WERI-Rb-1 (cell line): ENCODE data around the gene HM13.
"Not testable (repeated sequence)": the region's sequence is repeated elsewhere in the genome, so short reads cannot be mapped to it uniquely, and the experiment has no call there.

ENCODE experiments used
- DNase-seq: peaks from one replicate; pipeline ENCODE4 v3.0.0-alpha.2; 2020
- H3K27ac ChIP-seq: fragments of 250-450 bp; sonication (Bioruptor Pico); 2 replicates; pipeline ENCODE4 v1.5.1; 2020; ENCODE audit warnings: mild to moderate bottlenecking, moderate library complexity
- H3K27me3 ChIP-seq: fragments of 250-450 bp; sonication (Bioruptor Pico); 2 replicates; pipeline ENCODE4 v1.5.1; 2021; ENCODE audit warnings: mild to moderate bottlenecking, low read depth, moderate library complexity; ENCODE audit not compliant: insufficient read depth, severe bottlenecking
- H3K36me3 ChIP-seq: fragments of 250-450 bp; sonication (Bioruptor Pico); 2 replicates; pipeline ENCODE4 v1.5.1; 2020; ENCODE audit warnings: mild to moderate bottlenecking, moderate library complexity
- H3K4me3 ChIP-seq: 2 replicates; pipeline ENCODE4 v1.5.1; 2011; ENCODE audit warnings: low read depth, mild to moderate bottlenecking, control low read depth, low read length
- H3K9me3 ChIP-seq: fragments of 250-450 bp; sonication (Bioruptor Pico); 2 replicates; pipeline ENCODE4 v1.5.1; 2021; ENCODE audit warnings: mild to moderate bottlenecking, moderate library complexity; ENCODE audit not compliant: severe bottlenecking
- TF ChIP-seq, protein P1 (sequence below): IDR thresholded peaks from 2 replicates; pipeline ENCODE4 v1.5.1; 2011; ENCODE audit warnings: low read depth, mild to moderate bottlenecking, control low read depth, inconsistent platforms, low read length

The HM13 gene

DNA sequence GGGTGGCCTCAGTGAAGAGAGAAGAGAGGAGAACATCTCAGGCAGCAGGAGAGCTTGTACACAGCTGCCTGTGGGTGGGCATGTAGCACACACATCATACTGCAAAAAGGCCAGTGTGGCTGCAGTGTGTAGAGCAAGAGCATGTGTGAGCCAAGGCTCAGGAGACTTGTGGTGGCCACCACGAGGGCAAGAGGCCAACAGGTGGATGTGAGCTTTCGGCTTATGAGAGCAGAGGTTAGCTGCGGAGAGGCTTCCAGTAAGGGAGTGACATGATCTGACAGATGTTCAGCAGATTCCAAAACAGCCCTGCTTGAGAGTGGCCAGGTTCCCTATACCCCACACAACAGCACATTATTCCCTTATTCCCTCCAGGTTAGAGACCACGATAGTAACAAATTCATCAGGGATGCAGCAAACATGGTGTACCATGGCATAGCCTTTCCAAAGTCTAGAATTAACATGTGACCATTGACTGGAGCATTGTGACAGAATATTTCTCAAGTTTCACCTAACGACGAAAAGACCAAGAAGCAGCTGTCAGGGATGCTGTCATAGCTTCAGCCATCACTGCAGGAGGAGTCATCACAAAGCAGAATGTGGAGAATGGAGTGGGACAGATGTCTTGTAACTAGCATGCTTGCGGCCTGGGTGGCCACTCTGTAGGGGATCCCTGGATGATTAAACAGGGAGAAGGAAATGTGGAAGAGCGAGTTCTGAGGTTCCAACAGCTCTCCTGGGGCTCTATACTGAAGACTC is 23.1 kb downstream of the HM13 start:
- TF ChIP-seq, protein P1, sequence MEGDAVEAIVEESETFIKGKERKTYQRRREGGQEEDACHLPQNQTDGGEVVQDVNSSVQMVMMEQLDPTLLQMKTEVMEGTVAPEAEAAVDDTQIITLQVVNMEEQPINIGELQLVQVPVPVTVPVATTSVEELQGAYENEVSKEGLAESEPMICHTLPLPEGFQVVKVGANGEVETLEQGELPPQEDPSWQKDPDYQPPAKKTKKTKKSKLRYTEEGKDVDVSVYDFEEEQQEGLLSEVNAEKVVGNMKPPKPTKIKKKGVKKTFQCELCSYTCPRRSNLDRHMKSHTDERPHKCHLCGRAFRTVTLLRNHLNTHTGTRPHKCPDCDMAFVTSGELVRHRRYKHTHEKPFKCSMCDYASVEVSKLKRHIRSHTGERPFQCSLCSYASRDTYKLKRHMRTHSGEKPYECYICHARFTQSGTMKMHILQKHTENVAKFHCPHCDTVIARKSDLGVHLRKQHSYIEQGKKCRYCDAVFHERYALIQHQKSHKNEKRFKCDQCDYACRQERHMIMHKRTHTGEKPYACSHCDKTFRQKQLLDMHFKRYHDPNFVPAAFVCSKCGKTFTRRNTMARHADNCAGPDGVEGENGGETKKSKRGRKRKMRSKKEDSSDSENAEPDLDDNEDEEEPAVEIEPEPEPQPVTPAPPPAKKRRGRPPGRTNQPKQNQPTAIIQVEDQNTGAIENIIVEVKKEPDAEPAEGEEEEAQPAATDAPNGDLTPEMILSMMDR: no peak
- Histone ChIP-seq H3K27ac (no peak overlapping the region), H3K27me3 (no peaks in the 10 kb centered on the region), H3K4me3 (no peak overlapping the region), H3K36me3 (peaks cover 66% of the 10 kb centered on the region), H3K9me3 (no peaks in the 10 kb centered on the region)
- no peak for DNase-seq

DNA sequence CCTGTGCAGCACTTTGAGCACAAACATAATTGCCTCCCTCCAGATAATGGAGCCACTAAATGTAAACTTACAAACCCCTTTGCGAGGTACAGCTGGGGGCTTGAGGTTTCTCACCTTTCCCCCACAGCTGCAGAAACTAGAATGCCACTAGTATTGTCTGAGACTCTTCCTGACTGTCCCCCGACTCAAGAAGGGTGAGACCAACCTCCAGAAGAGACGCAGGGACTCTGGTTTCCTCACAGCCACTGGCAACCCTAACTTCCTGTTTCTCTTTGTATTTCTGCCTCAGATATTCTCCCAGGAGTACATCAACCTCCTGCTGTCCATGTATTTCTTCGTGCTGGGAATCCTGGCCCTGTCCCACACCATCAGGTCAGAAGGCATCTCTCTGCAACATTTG is 23.6 kb downstream of the HM13 start:
- TF ChIP-seq, protein P1: no peak
- peaks cover 63% of the 10 kb centered on the region for H3K36me3 ChIP-seq
- DNase-seq: no peak

DNA sequence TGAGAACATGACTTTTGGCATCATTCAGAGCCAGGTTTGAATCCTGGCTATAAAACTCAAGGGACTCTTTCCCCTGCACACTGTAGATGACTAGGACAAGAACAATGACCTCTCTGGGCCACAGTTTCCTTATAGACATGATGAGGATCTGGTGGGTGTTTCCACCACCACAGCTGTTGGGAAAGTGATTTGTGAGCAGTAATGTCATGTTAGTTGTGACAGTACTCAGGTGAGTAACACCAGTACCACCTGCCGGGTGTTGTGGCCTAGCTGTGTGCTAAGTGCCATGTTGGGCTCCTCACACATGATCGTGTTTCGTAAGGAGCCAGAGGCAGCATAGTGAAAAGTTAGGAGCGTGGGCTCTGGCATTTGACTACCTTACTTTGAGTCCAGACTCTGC is 24.1 kb downstream of the HM13 start:
- peaks cover 64% of the 10 kb centered on the region for H3K36me3 ChIP-seq
- H3K27me3 ChIP-seq: no peaks in the 10 kb centered on the region
- no peak overlapping the region for H3K4me3 ChIP-seq
- DNase-seq: no peak
- TF ChIP-seq, protein P1: no peak
- no peaks in the 10 kb centered on the region for H3K9me3 ChIP-seq
- H3K27ac ChIP-seq: no peak overlapping the region

More for the DNA sequence above, 23.6 kb downstream of the HM13 start:
- Histone ChIP-seq H3K27me3 (no peaks in the 10 kb centered on the region), H3K4me3 (no peak overlapping the region), H3K9me3 (no peaks in the 10 kb centered on the region), H3K27ac (no peak overlapping the region)

DNA sequence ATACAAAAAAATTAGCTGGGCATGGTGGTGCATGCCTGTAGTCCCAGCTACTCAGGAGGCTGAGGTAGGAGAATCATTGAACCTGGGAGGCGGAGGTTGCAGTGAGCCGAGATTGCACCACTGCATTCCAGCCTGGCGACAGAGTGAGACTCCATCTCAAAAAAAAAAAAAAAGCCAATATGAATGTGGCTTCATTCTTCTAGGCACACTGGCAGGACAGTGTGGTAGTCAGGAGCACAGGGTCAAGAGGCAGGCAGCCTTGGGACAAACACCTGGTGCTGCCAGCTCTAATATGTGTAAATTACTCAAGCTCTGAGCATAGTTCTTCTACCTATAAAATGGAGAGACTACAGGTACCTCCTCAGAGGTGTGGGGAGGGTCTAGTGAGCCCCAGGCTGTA is 25.4 kb downstream of the HM13 start:
- not testable (repeated sequence) for H3K27me3 ChIP-seq, H3K9me3 ChIP-seq, DNase-seq, H3K4me3 ChIP-seq, H3K27ac ChIP-seq
- peaks cover 58% of the 10 kb centered on the region for H3K36me3 ChIP-seq

DNA sequence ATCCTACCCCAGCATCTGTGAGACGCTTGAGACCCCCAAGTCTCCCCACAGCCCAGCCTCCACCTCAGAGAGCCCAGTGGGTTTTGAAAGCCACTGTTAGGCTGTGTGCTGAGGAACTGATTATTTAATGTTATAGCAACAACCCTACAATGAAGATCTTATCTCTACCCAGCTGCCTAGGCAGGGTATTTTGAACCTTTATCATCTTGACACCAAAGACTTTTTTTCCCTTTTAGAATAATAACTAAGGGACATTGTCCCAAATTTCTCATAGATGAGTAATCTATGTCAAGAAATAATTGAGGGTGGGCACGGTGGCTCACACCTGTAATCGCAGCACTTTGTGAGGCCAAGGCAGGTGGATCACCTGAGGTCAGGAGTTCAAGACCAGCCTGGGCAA is 26.2 kb downstream of the HM13 start:
- no peaks in the 10 kb centered on the region for H3K9me3 ChIP-seq
- no peak for DNase-seq
- no peak overlapping the region for H3K27ac ChIP-seq
- H3K27me3 ChIP-seq: no peaks in the 10 kb centered on the region
- no peak overlapping the region for H3K4me3 ChIP-seq
- H3K36me3 ChIP-seq: peaks cover 61% of the 10 kb centered on the region
- TF ChIP-seq, protein P1: no peak

DNA sequence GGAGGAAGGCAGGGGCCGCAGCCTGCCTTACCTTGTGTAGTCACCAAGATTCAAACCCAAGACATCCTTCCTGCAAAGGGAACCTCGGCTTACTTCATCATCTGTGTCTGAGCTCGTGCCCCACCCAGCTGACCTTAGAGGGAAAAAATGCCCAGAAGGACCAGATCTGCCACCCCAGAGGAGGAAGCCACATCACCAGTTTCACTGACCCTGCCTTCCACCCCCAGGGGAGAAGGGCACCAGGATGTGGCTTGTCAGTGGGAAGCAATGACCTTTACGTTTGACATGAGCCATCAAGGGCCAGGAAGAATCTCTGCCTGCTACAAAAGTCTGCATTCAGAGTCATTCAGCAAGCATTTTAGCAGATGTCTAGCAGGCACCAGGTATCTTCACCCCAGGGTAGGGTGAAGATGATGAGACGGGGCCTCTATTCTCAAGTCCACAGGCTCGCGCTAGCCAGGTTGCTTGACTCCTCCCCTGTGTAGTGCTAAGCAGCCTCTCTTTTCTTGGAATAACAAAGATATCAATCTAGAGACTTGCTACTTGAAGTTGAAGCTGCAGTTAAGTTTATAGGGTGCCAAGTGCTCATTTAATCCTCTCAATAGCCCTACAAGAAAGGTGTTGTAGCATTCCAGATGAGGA is 28.1 kb downstream of the HM13 start:
- Histone ChIP-seq H3K27ac (no peak overlapping the region), H3K27me3 (no peaks in the 10 kb centered on the region), H3K4me3 (no peak overlapping the region), H3K36me3 (peaks cover 52% of the 10 kb centered on the region), H3K9me3 (no peaks in the 10 kb centered on the region)
- TF ChIP-seq, protein P1: no peak
- DNase-seq: no peak
